Measurements from ENCODE around the gene PRRC2B.

- TF ChIP-seq CTCF (IDR thresholded peaks at IDR 0.05) (no peak), EP300 (IDR thresholded peaks at IDR 0.05) (no peak)
These were observed 103.0 kb downstream of the PRRC2B start for GRCh38 chr9:131496844-131497405.
